Activated CD4-positive, alpha-beta memory T cell treated with anti-CD3 and anti-CD28 coated beads for 36 hours (primary cell): Measurements from ENCODE around the gene BSN. TPM values are rescaled to one million over a fixed set of nuclear protein-coding genes. Genes with fewer than 3 reads are reported as not detected.
A peak's percentile ranks its signal among the peaks of the same experiment; 100 is the strongest.

Experiments used
- CTCF ChIA-PET: fragments of 350-600 bp; sonication (Branson Sonifier 250); formaldehyde crosslinking; loops from one replicate; lab custom pipeline; 2021; ENCODE audit warnings: antibody characterized with exemption, inconsistent platforms; lab: Charles Lee
- POLR2A ChIA-PET: fragments of 350-600 bp; sonication (Branson Sonifier 250); formaldehyde crosslinking; loops from one replicate; lab custom pipeline; 2021; ENCODE audit warnings: antibody characterized with exemption; lab: Charles Lee
- DNase-seq: peaks from one replicate; pipeline ENCODE4 v3.0.0-alpha.2; 2020
- H3K27ac Mint-ChIP-seq: one replicate; pipeline ENCODE4 v1.8.0; 2021; ENCODE audit warnings: mixed read lengths
- H3K27me3 Mint-ChIP-seq: one replicate; pipeline ENCODE4 v1.8.0; 2021; ENCODE audit warnings: mixed read lengths
- H3K36me3 Mint-ChIP-seq: one replicate; pipeline ENCODE4 v1.8.0; 2021; ENCODE audit warnings: mixed read lengths
- H3K4me1 Mint-ChIP-seq: one replicate; pipeline ENCODE4 v1.8.0; 2021; ENCODE audit warnings: low read depth, mixed read lengths
- H3K4me3 Mint-ChIP-seq: one replicate; pipeline ENCODE4 v1.8.0; 2021; ENCODE audit warnings: mild to moderate bottlenecking, mixed read lengths
- H3K9me3 Mint-ChIP-seq: one replicate; pipeline ENCODE4 v1.8.0; 2021; ENCODE audit warnings: mixed read lengths
- intact Hi-C: fragments of 100-400 bp; cut with micrococcal nuclease; formaldehyde crosslinking; loops from one replicate; pipeline ENCODE4 v1.15.1; 2023
- total RNA-seq, 2 experiments: library from RNA; stranded (reverse); gene quantifications; one replicate each; pipeline ENCODE4 v1.2.3, GENCODE V29; 2021

BSN gene
- total RNA-seq, 2 experiments from 2014 or later: 0.05 to 0.07 TPM

DNA sequence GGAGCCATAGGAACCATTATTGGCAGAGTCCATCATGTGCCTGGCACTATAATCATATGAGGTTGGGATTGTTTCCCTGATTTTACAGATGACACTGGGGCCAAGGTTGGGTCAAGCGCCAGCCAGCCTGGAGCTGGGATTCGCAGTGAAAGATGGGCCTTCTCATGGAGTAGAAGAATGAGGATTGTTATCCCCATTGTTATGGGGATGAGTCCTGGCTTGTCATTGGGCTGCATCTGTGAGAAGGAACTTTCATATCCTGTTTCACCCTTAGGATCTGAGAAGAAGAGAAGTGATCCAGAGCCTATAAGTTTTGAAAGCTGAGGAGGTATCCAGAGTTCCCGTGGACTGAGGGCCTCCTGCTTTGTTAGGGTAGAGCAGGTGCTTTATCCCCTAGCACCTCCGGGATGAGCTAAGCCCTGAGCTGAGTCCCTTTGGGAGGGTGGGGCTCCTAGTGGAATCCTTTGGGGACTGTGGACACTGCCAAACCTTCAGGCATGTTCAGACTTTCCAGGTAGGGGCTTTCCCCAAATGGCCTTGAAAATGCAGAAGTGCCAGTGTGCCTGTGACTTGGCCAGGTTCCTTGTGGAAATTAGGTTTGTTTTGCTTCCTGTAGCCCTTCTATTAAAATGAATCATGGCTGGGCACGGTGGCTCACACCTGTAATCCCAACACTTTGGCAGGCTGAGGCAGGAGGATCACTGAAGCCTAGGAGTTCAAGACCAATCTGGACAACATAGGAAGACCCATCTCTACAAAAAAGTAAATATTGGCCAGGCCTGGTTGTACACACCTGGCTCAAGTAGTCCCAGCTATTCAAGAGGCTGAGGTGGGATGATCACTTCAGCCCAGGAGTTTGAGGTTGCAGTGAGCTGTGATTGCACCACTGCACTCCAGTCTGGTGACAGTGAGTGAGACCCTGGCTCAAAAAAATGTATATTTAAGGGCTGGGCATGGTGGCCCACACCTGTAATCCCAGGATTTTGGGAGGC lies 30.2 kb upstream of the BSN start:
- ChIA-PET CTCF (interaction anchor here (1.9 kb wide), 1 partner anchor 16 kb away, joined by 6 read pairs; no protein-coding TSS in a partner anchor), POLR2A (no interaction called here)
- Mint-ChIP-seq H3K4me1 (no peaks in the 10 kb centered on the region), H3K27me3 (no peaks in the 10 kb centered on the region), H3K9me3 (no peaks in the 10 kb centered on the region), H3K27ac (no peak overlapping the region), H3K36me3 (peaks cover 3% of the 10 kb centered on the region), H3K4me3 (no peak overlapping the region)
- intact Hi-C loops: no loop called here
- DNase-seq: no peak

GRCh38 chr3:49529567-49529966 lies 24.7 kb upstream of the BSN start:
- POLR2A ChIA-PET: interaction anchor here (0.6 kb wide), 1 partner anchor 100 kb away, joined by 3 read pairs; the partner anchor contains the start of gene NICN1
- peak; percentile 42 for DNase-seq
- intact Hi-C loops: no loop called here
- no peaks in the 10 kb centered on the region for H3K27me3 Mint-ChIP-seq
- H3K27ac Mint-ChIP-seq: no peak overlapping the region
- no peak overlapping the region for H3K4me3 Mint-ChIP-seq
- peaks cover 16% of the 10 kb centered on the region for H3K36me3 Mint-ChIP-seq
- peaks cover 11% of the 10 kb centered on the region for H3K4me1 Mint-ChIP-seq
- CTCF ChIA-PET: interaction anchor here (4.7 kb wide), 1 partner anchor 9 kb away, joined by 33 read pairs; no protein-coding TSS in a partner anchor
- no peaks in the 10 kb centered on the region for H3K9me3 Mint-ChIP-seq

- intact Hi-C loops: no loop called here
- peaks cover 15% of the 10 kb centered on the region for H3K36me3 Mint-ChIP-seq
- POLR2A ChIA-PET: no interaction called here
Measured at GRCh38 chr3:49530231-49530630, 24.0 kb upstream of the BSN start.

DNA sequence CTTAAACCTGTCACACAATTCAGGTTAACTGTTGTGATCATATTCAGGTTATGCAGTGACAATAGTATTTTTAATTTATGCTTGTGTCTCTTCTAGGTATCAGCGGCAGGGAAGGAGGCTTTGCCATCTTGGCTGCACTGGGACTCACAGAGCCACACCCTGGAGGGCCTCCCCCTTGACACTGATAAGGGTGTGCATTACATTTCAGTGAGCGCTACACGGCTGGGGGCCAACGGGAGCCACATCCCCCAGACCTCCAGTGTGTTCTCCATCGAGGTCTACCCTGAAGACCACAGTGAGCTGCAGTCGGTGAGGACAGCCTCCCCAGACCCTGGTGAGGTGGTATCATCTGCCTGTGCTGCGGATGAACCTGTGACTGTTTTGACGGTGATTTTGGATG lies 23.6 kb upstream of the BSN start:
- POLR2A ChIA-PET: no interaction called here
- H3K4me3 Mint-ChIP-seq: no peak overlapping the region
- intact Hi-C loops: no loop called here
- H3K36me3 Mint-ChIP-seq: peaks cover 14% of the 10 kb centered on the region
- DNase-seq: no peak
- H3K4me1 Mint-ChIP-seq: peaks cover 11% of the 10 kb centered on the region
- H3K27me3 Mint-ChIP-seq: no peaks in the 10 kb centered on the region
- no peaks in the 10 kb centered on the region for H3K9me3 Mint-ChIP-seq
- H3K27ac Mint-ChIP-seq: no peak overlapping the region
- CTCF ChIA-PET: interaction anchor here (4.7 kb wide), 1 partner anchor 8 kb away, joined by 33 read pairs; no protein-coding TSS in a partner anchor

More at GRCh38 chr3:49530231-49530630, 24.0 kb upstream of the BSN start:
- Mint-ChIP-seq H3K27me3 (no peaks in the 10 kb centered on the region), H3K27ac (no peak overlapping the region), H3K9me3 (no peaks in the 10 kb centered on the region), H3K4me1 (peaks cover 11% of the 10 kb centered on the region), H3K4me3 (no peak overlapping the region)
- CTCF ChIA-PET: interaction anchor here (4.7 kb wide), 1 partner anchor 9 kb away, joined by 33 read pairs; no protein-coding TSS in a partner anchor
- no peak for DNase-seq

- Mint-ChIP-seq H3K4me1 (peaks cover 11% of the 10 kb centered on the region), H3K36me3 (peaks cover 14% of the 10 kb centered on the region), H3K27ac (no peak overlapping the region), H3K9me3 (no peaks in the 10 kb centered on the region), H3K27me3 (no peaks in the 10 kb centered on the region), H3K4me3 (no peak overlapping the region)
- DNase-seq: no peak
- POLR2A ChIA-PET: no interaction called here
- intact Hi-C loops: no loop called here
- CTCF ChIA-PET: interaction anchor here (4.7 kb wide), 1 partner anchor 8 kb away, joined by 33 read pairs; no protein-coding TSS in a partner anchor
Measured at GRCh38 chr3:49531218-49531617, 23.1 kb upstream of the BSN start.

DNA sequence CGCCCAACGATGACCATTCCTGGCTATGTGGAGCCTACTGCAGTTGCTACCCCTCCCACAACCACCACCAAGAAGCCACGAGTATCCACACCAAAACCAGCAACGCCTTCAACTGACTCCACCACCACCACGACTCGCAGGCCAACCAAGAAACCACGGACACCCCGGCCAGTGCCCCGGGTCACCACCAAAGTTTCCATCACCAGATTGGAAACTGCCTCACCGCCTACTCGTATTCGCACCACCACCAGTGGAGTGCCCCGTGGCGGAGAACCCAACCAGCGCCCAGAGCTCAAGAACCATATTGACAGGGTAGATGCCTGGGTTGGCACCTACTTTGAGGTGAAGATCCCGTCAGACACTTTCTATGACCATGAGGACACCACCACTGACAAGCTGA lies 22.6 kb upstream of the BSN start:
- ChIA-PET CTCF (no interaction called here), POLR2A (no interaction called here)
- intact Hi-C loops: no loop called here
- no peak overlapping the region for H3K27ac Mint-ChIP-seq
- no peaks in the 10 kb centered on the region for H3K27me3 Mint-ChIP-seq
- no peaks in the 10 kb centered on the region for H3K9me3 Mint-ChIP-seq
- peaks cover 11% of the 10 kb centered on the region for H3K4me1 Mint-ChIP-seq
- no peak overlapping the region for H3K4me3 Mint-ChIP-seq
- no peak for DNase-seq
- peaks cover 14% of the 10 kb centered on the region for H3K36me3 Mint-ChIP-seq

DNA sequence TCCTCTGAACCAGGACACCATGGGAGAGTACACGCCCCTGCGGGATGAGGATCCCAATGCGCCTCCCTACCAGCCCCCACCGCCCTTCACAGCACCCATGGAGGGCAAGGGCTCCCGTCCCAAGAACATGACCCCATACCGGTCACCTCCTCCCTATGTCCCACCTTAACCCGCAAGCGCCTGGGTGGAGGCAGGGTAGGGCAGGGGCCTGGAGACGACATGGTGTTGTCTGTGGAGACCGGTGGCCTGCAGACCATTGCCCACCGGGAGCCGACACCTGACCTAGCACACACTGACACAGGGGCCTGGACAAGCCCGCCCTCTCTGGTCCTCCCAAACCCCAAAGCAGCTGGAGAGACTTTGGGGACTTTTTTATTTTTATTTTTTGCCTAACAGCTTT lies 21.2 kb upstream of the BSN start:
- no peak overlapping the region for H3K4me3 Mint-ChIP-seq
- peaks cover 14% of the 10 kb centered on the region for H3K36me3 Mint-ChIP-seq
- ChIA-PET POLR2A (no interaction called here), CTCF (interaction anchor here (0.7 to 0.9 kb wide), 2 partner anchors 139 to 168 kb away, joined by 3 read pairs; no protein-coding TSS in a partner anchor)
- no peaks in the 10 kb centered on the region for H3K9me3 Mint-ChIP-seq
- H3K27ac Mint-ChIP-seq: no peak overlapping the region
- no peaks in the 10 kb centered on the region for H3K27me3 Mint-ChIP-seq
- H3K4me1 Mint-ChIP-seq: peaks cover 11% of the 10 kb centered on the region
- intact Hi-C loops: no loop called here
- DNase-seq: no peak

DNA sequence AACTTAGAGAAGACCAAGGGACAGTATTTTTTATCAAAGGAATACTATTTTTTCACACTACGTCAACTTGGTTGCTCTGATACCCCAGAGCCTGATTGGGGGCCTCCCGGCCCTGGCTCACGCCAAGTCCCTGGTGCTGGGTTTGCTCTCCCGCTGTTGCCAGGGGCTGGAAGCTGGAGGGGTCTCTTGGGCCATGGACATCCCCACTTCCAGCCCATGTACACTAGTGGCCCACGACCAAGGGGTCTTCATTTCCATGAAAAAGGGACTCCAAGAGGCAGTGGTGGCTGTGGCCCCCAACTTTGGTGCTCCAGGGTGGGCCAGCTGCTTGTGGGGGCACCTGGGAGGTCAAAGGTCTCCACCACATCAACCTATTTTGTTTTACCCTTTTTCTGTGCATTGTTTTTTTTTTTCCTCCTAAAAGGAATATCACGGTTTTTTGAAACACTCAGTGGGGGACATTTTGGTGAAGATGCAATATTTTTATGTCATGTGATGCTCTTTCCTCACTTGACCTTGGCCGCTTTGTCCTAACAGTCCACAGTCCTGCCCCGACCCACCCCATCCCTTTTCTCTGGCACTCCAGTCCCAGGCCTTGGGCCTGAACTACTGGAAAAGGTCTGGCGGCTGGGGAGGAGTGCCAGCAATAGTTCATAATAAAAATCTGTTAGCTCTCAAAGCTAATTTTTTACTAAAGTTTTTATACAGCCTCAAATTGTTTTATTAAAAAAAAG lies 20.3 kb upstream of the BSN start:
- intact Hi-C loops: no loop called here
- Mint-ChIP-seq H3K9me3 (no peaks in the 10 kb centered on the region), H3K4me3 (no peak overlapping the region), H3K36me3 (peaks cover 14% of the 10 kb centered on the region), H3K4me1 (peaks cover 11% of the 10 kb centered on the region), H3K27me3 (no peaks in the 10 kb centered on the region), H3K27ac (no peak overlapping the region)
- ChIA-PET CTCF (interaction anchor here (0.7 to 0.9 kb wide), 2 partner anchors 138 to 167 kb away, joined by 3 read pairs; no protein-coding TSS in a partner anchor), POLR2A (interaction anchor here (0.6 kb wide), 2 partner anchors 131 to 144 kb away, joined by 3 to 5 read pairs; no protein-coding TSS in a partner anchor)
- no peak for DNase-seq

GRCh38 chr3:49534581-49535441 lies 19.5 kb upstream of the BSN start:
- CTCF ChIA-PET: interaction anchor here (6.0 kb wide), 1 partner anchor 136 kb away, joined by 308 read pairs; no protein-coding TSS in a partner anchor
- no peak overlapping the region for H3K4me3 Mint-ChIP-seq
- POLR2A ChIA-PET: interaction anchor here (0.6 kb wide), 1 partner anchor 143 kb away, joined by 3 read pairs; no protein-coding TSS in a partner anchor
- no peak overlapping the region for H3K27ac Mint-ChIP-seq
- intact Hi-C loops: no loop called here
- H3K4me1 Mint-ChIP-seq: peaks cover 4% of the 10 kb centered on the region
- no peak for DNase-seq
- H3K9me3 Mint-ChIP-seq: no peaks in the 10 kb centered on the region
- H3K27me3 Mint-ChIP-seq: no peaks in the 10 kb centered on the region
- peaks cover 14% of the 10 kb centered on the region for H3K36me3 Mint-ChIP-seq

GRCh38 chr3:49535971-49536874 lies 18.1 kb upstream of the BSN start:
- ChIA-PET CTCF (interaction anchor here (6.0 kb wide), 1 partner anchor 135 kb away, joined by 308 read pairs; no protein-coding TSS in a partner anchor), POLR2A (no interaction called here)
- intact Hi-C loops: no loop called here
- H3K27ac Mint-ChIP-seq: no peak overlapping the region
- no peaks in the 10 kb centered on the region for H3K27me3 Mint-ChIP-seq
- no peak for DNase-seq
- H3K9me3 Mint-ChIP-seq: no peaks in the 10 kb centered on the region
- no peak overlapping the region for H3K4me3 Mint-ChIP-seq
- peaks cover 7% of the 10 kb centered on the region for H3K36me3 Mint-ChIP-seq
- peaks cover 3% of the 10 kb centered on the region for H3K4me1 Mint-ChIP-seq
